SKM-1 treated with dmso at 0.1 percent for 144 hours (cell line): ENCODE measurements around the gene ITGA8.
A peak's percentile ranks its signal among the peaks of the same experiment; 100 is the strongest.
"Not testable (repeated sequence)": the region's sequence is repeated elsewhere in the genome, so short reads cannot be mapped to it uniquely, and the experiment has no call there.

ENCODE experiments used
- DNase-seq: peaks from one replicate; lab custom pipeline; 2025; ENCODE audit not compliant: unreplicated experiment; lab: John Stamatoyannopoulos, UW

The ITGA8 gene

GRCh38 chr10:15719899-15720634 is at the start of gene ITGA8:
ITGA8 (minus strand) TSS chr10:15719922; CDS start chr10:15719771, 151 bp downstream.
- no peak for DNase-seq

DNA sequence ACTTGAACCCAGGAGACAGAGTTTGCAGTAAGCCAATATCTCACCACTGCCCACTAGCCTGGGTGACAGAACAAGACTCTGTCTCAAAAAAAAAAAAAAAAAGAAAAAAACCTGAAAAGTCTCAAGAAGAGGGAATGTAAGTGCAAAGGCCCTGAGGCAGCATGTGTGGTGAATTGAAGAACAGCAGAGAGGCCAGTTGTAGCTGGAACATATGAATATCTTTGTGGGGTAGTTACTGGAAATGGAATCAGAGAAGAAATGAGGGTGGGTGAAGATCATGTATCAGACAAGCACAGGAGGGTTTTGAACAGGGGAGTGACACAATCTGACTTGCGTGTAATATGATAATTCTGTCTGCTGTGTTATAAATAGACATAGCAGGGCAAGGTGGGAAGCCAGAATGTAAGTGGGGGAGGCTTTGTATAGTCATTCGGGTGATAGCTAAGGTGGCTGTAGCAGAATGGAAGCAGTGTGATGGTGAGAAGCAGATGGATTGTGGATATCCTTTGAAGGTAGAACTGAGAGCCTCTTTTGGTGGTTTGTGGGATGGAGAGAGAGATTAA is 45.3 kb upstream of the ITGA8 start:
- DNase-seq, result no peak

DNA sequence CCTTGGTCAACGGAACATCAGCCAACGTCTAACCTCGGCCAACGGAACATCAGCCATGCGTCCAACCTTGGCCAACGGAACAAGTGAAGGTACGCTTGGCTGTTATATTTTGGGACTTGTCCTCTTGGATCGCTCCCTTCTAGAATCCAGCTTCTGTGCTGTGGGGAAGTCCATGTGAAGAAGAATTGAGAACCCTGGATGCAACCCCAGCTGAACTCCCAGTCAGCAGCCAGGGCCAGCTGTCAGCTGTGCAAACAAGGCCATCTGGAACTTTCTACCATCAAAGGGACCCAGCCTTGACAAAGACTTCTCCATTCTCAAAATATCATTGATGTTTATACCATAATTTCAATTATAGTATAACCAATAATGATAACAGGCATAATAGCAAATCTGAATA is 43.3 kb upstream of the ITGA8 start:
- DNase-seq, result peak; percentile 62

GRCh38 chr10:15762239-15762638 is 42.5 kb upstream of the ITGA8 start:
- not testable (repeated sequence) for DNase-seq

DNA sequence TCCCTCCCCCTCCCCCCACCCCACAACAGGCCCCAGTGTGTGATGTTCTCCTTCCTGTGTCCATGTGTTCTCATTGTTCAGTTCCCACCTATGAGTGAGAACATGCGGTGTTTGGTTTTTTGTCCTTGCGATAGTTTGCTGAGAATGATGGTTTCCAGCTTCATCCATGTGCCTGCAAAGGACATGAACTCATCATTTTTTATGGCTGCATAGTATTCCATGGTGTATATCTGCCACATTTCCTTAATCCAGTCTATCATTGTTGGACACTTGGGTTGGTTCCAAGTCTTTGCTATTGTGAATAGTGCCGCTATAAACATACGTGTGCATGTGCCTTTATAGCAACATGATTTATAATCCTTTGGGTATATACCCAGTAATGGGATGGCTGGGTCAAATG is 41.5 kb upstream of the ITGA8 start:
- DNase-seq, result not testable (repeated sequence)

GRCh38 chr10:15760681-15761080 is 41.0 kb upstream of the ITGA8 start:
- no peak for DNase-seq

GRCh38 chr10:15759265-15759664 is 39.5 kb upstream of the ITGA8 start:
- no peak for DNase-seq

DNA sequence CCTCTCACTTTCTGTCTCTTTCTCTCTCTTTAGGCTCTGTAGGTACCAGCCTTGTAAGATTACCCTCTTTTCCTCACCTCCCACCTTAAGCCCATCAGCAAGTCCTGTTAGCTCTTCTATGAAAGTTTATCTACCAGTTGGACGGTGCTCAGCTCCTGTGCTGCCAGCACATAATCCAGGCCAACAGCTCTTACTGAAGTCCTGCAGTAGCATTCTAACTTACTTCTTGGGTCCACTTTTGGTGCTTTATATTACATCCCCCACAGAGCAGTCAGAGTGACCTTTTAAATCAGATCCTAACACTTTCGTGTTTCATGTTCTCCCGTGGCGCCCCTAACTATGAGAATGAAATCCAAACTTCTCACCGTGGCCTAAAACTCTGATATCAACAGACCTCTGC is 38.9 kb upstream of the ITGA8 start:
- DNase-seq, result no peak

DNA sequence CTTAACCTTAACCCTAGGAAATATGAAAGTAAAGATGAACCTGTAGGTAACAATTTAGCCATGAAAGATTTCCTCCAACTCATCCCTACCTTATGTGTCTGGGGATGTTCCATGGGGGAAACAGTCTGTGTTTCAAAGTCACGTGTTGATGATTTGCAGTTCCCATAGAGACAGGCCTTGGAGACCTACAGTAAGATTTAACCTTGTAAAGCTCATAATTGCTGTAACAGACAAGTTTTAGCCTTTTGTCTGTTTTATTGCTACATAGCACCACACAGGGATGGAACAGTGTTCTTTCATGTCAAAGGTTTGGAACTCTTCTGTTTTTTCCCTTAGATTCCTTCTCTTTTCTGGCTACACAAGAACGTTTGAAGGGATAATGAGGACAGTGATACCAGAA is 35.2 kb upstream of the ITGA8 start:
- DNase-seq, result no peak

DNA sequence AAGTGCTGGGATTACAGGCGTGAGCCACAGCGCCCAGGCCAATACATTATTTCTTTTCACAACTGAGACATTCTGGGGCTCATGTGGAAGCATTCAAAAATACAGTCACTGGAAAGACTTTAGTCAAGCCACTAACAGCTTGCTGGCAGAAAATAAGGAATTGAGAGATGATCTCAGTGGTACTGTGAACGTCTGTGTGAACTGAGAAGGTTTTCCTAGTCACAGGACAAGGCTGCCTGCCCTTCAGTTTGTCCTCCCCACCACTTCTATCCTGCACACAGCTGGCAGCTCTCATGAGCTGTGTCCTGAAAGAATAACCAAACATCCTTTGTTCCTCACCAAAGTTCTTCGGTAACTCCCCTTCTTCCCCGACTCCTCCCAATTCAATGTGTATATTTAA is 31.3 kb upstream of the ITGA8 start:
- no peak for DNase-seq

GRCh38 chr10:15748126-15748525 is 28.4 kb upstream of the ITGA8 start:
- DNase-seq, result no peak

DNA sequence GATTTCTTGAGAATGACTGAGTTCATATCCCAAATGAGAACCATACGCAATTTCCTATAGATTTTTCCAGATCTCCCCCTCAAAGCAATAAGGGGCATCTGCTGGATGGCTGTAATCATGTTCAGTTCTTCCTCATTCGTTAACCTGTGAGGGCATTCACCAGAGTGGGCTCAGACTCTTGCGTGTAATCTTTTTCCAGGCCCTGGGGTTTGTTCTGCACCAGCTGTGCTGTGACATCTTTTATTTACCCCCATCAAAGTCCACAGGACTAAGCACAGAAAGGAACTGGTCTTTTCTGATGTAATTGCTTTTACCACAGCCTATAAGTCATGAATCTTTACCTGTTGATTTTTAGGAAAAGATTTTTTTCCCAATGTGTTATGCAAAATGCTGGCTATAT is 27.9 kb upstream of the ITGA8 start:
- no peak for DNase-seq

GRCh38 chr10:15745751-15746150 is 26.0 kb upstream of the ITGA8 start:
- DNase-seq, result no peak

GRCh38 chr10:15744217-15744865 is 24.6 kb upstream of the ITGA8 start:
- DNase-seq, result peak; percentile 19

- no peak for DNase-seq
Measured at GRCh38 chr10:15743443-15743842, 23.7 kb upstream of the ITGA8 start.

DNA sequence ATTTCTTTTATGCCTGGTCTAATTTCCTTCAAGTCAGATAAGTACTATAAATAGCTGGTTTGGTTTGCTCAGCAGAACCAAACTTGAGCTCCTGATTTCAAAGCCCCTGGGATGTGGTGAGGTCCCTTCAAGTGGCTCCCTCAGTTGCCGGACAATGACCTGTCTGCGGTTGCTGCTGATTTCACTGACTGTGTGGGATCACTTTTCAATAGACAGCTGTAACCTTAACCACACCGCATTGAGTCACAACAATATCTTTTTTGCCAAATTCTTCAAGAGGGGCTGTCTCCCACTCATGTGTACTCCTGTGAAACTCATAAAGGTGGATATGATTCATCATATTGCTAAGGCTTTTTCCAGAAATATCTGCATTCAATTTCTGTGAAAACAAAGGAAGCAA is 23.1 kb upstream of the ITGA8 start:
- DNase-seq, result no peak

DNA sequence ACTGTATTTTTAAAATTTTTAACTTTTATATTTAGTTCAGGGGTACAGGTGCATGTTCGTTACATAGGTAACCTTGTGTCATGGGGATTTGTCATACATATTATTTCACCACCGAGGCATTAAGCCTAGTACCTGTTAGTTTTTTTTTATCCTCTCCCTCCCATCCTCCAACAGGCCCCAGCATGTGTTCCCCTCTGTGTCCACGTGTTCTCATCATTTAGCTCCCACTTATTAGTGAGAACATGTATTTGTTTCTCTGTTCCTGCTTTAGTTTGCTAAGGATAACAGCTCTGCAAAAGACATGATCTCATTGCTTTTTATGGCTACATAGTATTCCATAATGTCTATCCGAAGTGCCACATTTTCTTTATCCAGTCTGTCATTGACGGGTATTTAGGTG is 22.4 kb upstream of the ITGA8 start:
- no peak for DNase-seq

DNA sequence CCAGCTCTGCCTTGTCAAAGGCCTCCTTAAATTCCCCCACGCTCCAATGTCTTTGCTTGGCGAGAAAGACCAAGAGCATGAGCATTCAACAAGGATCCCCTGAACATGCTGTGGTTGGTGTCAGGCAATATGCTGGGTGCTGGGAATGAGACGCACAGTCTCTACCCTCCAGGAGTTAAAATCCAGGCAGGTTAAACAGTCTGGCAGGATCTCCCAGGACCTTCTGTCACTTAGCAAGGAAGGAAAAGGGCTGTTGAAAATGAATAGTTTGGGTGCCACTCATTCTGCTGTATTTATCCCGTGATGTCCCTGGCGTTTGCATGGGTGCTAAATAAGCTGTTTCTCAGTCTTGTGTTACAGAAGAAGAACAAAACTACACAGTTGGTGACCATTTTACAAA is 21.9 kb upstream of the ITGA8 start:
- no peak for DNase-seq

DNA sequence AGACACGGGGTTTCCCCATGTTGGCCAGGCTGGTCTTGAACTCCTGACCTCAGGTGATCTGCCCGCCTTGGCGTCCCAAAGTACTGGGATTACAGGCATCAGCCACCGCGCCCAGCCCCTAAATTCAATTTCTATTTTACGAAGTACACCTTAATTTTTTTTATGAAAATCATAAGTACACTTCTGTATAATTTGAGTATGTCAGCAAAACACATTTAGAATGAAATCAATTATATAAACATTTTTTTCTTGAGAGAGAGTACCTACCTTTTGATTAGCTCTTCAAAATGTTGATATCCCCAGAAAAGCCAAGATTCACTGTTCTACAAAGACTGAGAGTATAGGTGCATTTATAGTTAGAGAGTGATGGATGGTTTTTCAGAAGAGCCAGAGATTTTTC is 20.5 kb upstream of the ITGA8 start:
- DNase-seq, result no peak

DNA sequence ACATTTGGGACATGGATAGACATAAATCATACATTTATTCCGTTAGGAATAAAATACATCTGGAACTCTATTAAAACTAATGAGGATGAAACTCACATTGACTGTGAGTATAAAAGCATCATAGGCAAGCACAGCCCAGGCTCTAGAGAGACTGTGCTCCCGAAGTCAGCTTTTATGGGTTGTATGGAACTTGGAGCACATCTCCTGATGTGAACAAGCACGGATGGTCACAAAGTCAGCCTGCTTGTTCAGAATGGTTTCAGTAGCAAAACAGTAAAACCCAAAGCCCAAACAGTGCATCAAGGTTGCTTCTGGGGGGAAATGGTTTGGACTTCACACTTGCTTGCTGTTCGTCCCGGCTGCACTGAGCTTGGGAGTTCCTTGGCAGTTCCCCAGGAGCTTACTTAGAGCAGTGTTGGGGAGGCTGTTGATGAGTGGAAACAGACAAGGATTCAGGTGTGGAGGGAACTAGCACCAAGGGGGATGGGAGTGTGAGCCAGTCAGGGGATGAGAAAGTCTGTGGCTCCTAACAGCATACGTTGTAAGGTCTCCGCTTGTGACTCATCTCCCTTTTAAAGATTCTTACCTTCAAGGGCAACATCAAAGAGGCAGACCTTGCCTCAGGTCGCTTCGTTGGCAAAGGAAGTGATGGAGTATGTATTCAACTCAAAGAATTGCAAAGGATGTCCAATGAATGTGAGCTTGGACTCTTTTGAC is 19.7 kb upstream of the ITGA8 start:
- DNase-seq, result no peak

- DNase-seq, result no peak
Measured at GRCh38 chr10:15738270-15738925, 18.7 kb upstream of the ITGA8 start.
